Keratinocyte (primary cell): Measurements from ENCODE around the gene ZNF581. TPM values are rescaled to one million over a fixed set of nuclear protein-coding genes. Genes with fewer than 3 reads are reported as not detected.

Experiments used
- DNase-seq: peaks from one replicate; pipeline ENCODE4 v3.0.0-alpha.2; 2011; ENCODE audit warnings: low read depth, missing footprints, low spot score
- FAIRE-seq: peaks from 2 replicates; lab custom pipeline; 2011; peaks lifted over from hg19 to GRCh38; lab: Jason Lieb, UNC
- H2AFZ ChIP-seq: 2 replicates; pipeline ENCODE4 v1.6.0; 2012; ENCODE audit warnings: low read length, control low read depth, inconsistent platforms; ENCODE audit not compliant: control insufficient read depth
- H3K27ac ChIP-seq: 2 replicates; pipeline ENCODE4 v1.5.1; 2011; ENCODE audit warnings: low read length; ENCODE audit not compliant: control insufficient read depth, insufficient read depth
- H3K27me3 ChIP-seq: 3 replicates; pipeline ENCODE4 v1.6.0; 2011; ENCODE audit warnings: low read length; ENCODE audit not compliant: control insufficient read depth, insufficient read depth; ENCODE audit errors: extremely low read depth
- H3K36me3 ChIP-seq, 2 experiments: 2 replicates in 1 of 2; 3 replicates in 1 of 2; pipeline ENCODE4 v1.5.1; 2011; ENCODE audit warnings: low read length in 2 of 2, mild to moderate bottlenecking in 1 of 2; ENCODE audit not compliant: control insufficient read depth in 2 of 2, insufficient read depth in 2 of 2; ENCODE audit errors: extremely low read depth in 1 of 2
- H3K4me1 ChIP-seq: 3 replicates; pipeline ENCODE4 v1.5.1; 2011; ENCODE audit warnings: low read length; ENCODE audit not compliant: control insufficient read depth, insufficient read depth; ENCODE audit errors: extremely low read depth
- H3K4me2 ChIP-seq: 3 replicates; pipeline ENCODE4 v1.6.0; 2011; ENCODE audit warnings: low read depth, low read length; ENCODE audit not compliant: control insufficient read depth, insufficient read depth; ENCODE audit errors: extremely low read depth
- H3K4me3 ChIP-seq, 3 experiments: fragments of 200-600 bp in 1 of 3; sonication (generic) in 1 of 3; 2 replicates in 2 of 3; 3 replicates in 1 of 3; pipeline ENCODE4 v1.5.1; 2011 to 2016; ENCODE audit warnings: low read length in 3 of 3, mild to moderate bottlenecking in 3 of 3, control low read depth in 2 of 3, inconsistent platforms in 1 of 3, low read depth in 1 of 3, mixed read lengths in 1 of 3, mixed run types in 1 of 3, moderate library complexity in 1 of 3; ENCODE audit not compliant: control insufficient read depth in 2 of 3, insufficient read depth in 2 of 3; ENCODE audit errors: extremely low read depth in 1 of 3
- H3K79me2 ChIP-seq: 2 replicates; pipeline ENCODE4 v1.6.0; 2012; ENCODE audit warnings: low read length; ENCODE audit not compliant: control insufficient read depth, insufficient read depth
- H3K9ac ChIP-seq: 3 replicates; pipeline ENCODE4 v1.6.0; 2011; ENCODE audit warnings: low read length; ENCODE audit not compliant: control insufficient read depth, insufficient read depth; ENCODE audit errors: extremely low read depth
- H3K9me1 ChIP-seq: 3 replicates; pipeline ENCODE4 v1.6.0; 2011; ENCODE audit warnings: low read length; ENCODE audit not compliant: control insufficient read depth, insufficient read depth; ENCODE audit errors: extremely low read depth
- H3K9me3 ChIP-seq: 2 replicates; pipeline ENCODE4 v1.5.1; 2012; ENCODE audit warnings: low read depth, low read length; ENCODE audit not compliant: control insufficient read depth
- H4K20me1 ChIP-seq: 3 replicates; pipeline ENCODE4 v1.6.0; 2011; ENCODE audit warnings: low read length; ENCODE audit not compliant: control insufficient read depth, insufficient read depth; ENCODE audit errors: extremely low read depth
- CTCF ChIP-seq, 3 experiments: IDR thresholded peaks in 1 of 3; conservative IDR thresholded peaks in 1 of 3; optimal IDR thresholded peaks in 1 of 3; 2 replicates in 2 of 3; 3 replicates in 1 of 3; pipeline versions ENCODE3 to v1.5.1; 2011; ENCODE audit warnings: low read length in 3 of 3, mild to moderate bottlenecking in 3 of 3, moderate library complexity in 2 of 3, control low read depth in 1 of 3, inconsistent platforms in 1 of 3; ENCODE audit not compliant: insufficient read depth in 2 of 3; ENCODE audit errors: extremely low read depth in 1 of 3
- EZH2 ChIP-seq: IDR thresholded peaks from one replicate; pipeline ENCODE4 v1.6.1; 2012; ENCODE audit warnings: inconsistent platforms, mild to moderate bottlenecking, low read length, moderate library complexity
- dilution Hi-C: fragments of 300-500 bp; cut with MboI; formaldehyde crosslinking; loops from one replicate; pipeline ENCODE4 v1.7.0; 2020; ENCODE audit warnings: low sequenced_read_pairs; ENCODE audit not compliant: extremely low pct_ligation_motif_present
- polyA plus RNA-seq, 5 experiments: library from polyadenylated mRNA; depleted of rRNA in 3 of 5; stranded (reverse) in 3 of 5; stranded (forward) in 1 of 5; unstranded in 1 of 5; fragments of >200 nt; gene quantifications; 1 replicate in 1 of 5; 2 replicates in 3 of 5; 3 replicates in 1 of 5; pipeline versions ENCODE4 v1.2.1 to v1.2.3, GENCODE V29; 2011 to 2012; ENCODE audit warnings: missing spikeins in 2 of 5, low read depth in 1 of 5, low replicate concordance in 1 of 5

Gene ZNF581
- polyA plus RNA-seq, 1 donor (not counting 4 experiments of a cell fraction or from before 2014, with no cell fraction given), result 14.8 TPM

- H3K4me3 ChIP-seq, result no peak overlapping the region
- no peaks in the 10 kb centered on the region for H3K9me3 ChIP-seq
- H3K9ac ChIP-seq, result no peak overlapping the region
- H3K36me3 ChIP-seq, result peaks cover 9 to 41% of the 10 kb centered on the region in 2 experiments
- FAIRE-seq, result no peak
- no peaks in the 10 kb centered on the region for H3K79me2 ChIP-seq
- H3K9me1 ChIP-seq, result no peaks in the 10 kb centered on the region
- DNase-seq, result no peak
- H3K4me2 ChIP-seq, result no peak overlapping the region
- TF ChIP-seq CTCF (optimal IDR thresholded peaks at IDR 0.05 in 1 of 3, IDR thresholded peaks at IDR 0.05 in 1 of 3, conservative IDR thresholded peaks at IDR 0.05 in 1 of 3; ENCODE audit: extremely low read depth in 1 of 3, insufficient read depth in 2 of 3, low read length in 3 of 3), result no peak
- TF ChIP-seq EZH2, result no peak
- no peaks in the 10 kb centered on the region for H3K27me3 ChIP-seq
- H3K27ac ChIP-seq, result no peak overlapping the region
- no peak overlapping the region for H2AFZ ChIP-seq
- H3K4me1 ChIP-seq, result no peaks in the 10 kb centered on the region
- no peaks in the 10 kb centered on the region for H4K20me1 ChIP-seq
- dilution Hi-C loops, result no loop called here
Observed at GRCh38 chr19:55694656-55695491, 51.4 kb downstream of the ZNF581 start.

Other genes with a start within 250 kb of the ZNF581 start
- 22.1 to 42.3 TPM (median 31.8 TPM) in 3 replicates for gene UBE2S, start 235.9 kb upstream of the ZNF581 start, polyA plus RNA-seq
- gene SHISA7, start 200.3 kb upstream of the ZNF581 start, polyA plus RNA-seq, result not detected in 3 replicates
- 24.5 to 37.7 TPM (median 34.7 TPM) in 3 replicates for gene ISOC2, start 182.0 kb upstream of the ZNF581 start, polyA plus RNA-seq
- not detected in 3 replicates for gene C19orf85, start 178.9 kb upstream of the ZNF581 start, polyA plus RNA-seq
- 0.22 to 1.5 TPM (median 0.39 TPM) in 3 replicates for gene ZNF628, start 167.0 kb upstream of the ZNF581 start, polyA plus RNA-seq
- gene NAT14, start 158.5 kb upstream of the ZNF581 start, polyA plus RNA-seq, result 11.0 to 12.5 TPM (median 11.9 TPM) in 3 replicates
- not detected in 3 replicates for gene SSC5D, start 155.2 kb upstream of the ZNF581 start, polyA plus RNA-seq
- not detected in 3 replicates for gene SBK2, start 106.5 kb upstream of the ZNF581 start, polyA plus RNA-seq
- gene SBK3, start 98.1 kb upstream of the ZNF581 start, polyA plus RNA-seq, result not detected in 3 replicates
- 1.5 to 4.3 TPM (median 2.4 TPM) in 3 replicates for gene ZNF579, start 62.8 kb upstream of the ZNF581 start, polyA plus RNA-seq
- 2.7 to 3.3 TPM (median 2.7 TPM) in 3 replicates for gene FIZ1, start 44.1 kb upstream of the ZNF581 start, polyA plus RNA-seq
- 2.6 to 6.9 TPM (median 3.1 TPM) in 3 replicates for gene ZNF524, start 43.4 kb upstream of the ZNF581 start, polyA plus RNA-seq
- 1.1 to 2.1 TPM (median 1.7 TPM) in 3 replicates for gene ZNF865, start 38.0 kb upstream of the ZNF581 start, polyA plus RNA-seq
- gene ZNF784, start 19.1 kb upstream of the ZNF581 start, polyA plus RNA-seq, result 1.9 to 2.3 TPM (median 2.1 TPM) in 3 replicates
- gene ZNF580, start 2.6 kb upstream of the ZNF581 start, polyA plus RNA-seq, result 3.0 to 8.3 TPM (median 3.7 TPM) in 3 replicates
- 2.3 to 3.5 TPM (median 3.1 TPM) in 3 replicates for gene CCDC106, start 4.6 kb downstream of the ZNF581 start, polyA plus RNA-seq
- gene U2AF2, start 11.4 kb downstream of the ZNF581 start, polyA plus RNA-seq, result 109 to 157 TPM (median 109 TPM) in 3 replicates
- gene EPN1, start 31.6 kb downstream of the ZNF581 start, polyA plus RNA-seq, result 23.0 to 62.1 TPM (median 23.3 TPM) in 3 replicates
- gene NLRP9, start 94.8 kb downstream of the ZNF581 start, polyA plus RNA-seq, result not detected in 3 replicates
- not detected in 3 replicates for gene RFPL4A, start 115.4 kb downstream of the ZNF581 start, polyA plus RNA-seq
- not detected in 3 replicates for gene RFPL4AL1, start 125.5 kb downstream of the ZNF581 start, polyA plus RNA-seq
- 0.01 TPM in 1 of 3 replicates, not detected in the others for gene NLRP11, start 188.3 kb downstream of the ZNF581 start, polyA plus RNA-seq
- not detected in 3 replicates for gene NLRP4, start 192.9 kb downstream of the ZNF581 start, polyA plus RNA-seq